Measurements from ENCODE around the gene RPS26. TPM values are rescaled to one million over a fixed set of nuclear protein-coding genes. Genes with fewer than 3 reads are reported as not detected.

The RPS26 gene
- total RNA-seq, 1 donor from 2014 or later = 3,534 TPM

- no peak overlapping the region for H3K4me3 ChIP-seq (ENCODE audit: low read depth, low read length)
- no peak for TF ChIP-seq CTCF (conservative IDR thresholded peaks at IDR 0.05; ENCODE audit: low read depth, low read length)
- no peak for DNase-seq (ENCODE audit: low read depth)
These were observed 12.6 kb upstream of the RPS26 start for GRCh38 chr12:56029166-56029519.

- DNase-seq (ENCODE audit: low read depth) = no peak
- peak; percentile 89 for TF ChIP-seq CTCF (conservative IDR thresholded peaks at IDR 0.05; ENCODE audit: low read depth, low read length)
- H3K4me3 ChIP-seq (ENCODE audit: low read depth, low read length) = no peak overlapping the region
These were observed 11.9 kb upstream of the RPS26 start for GRCh38 chr12:56029666-56030293.

- H3K4me3 ChIP-seq (ENCODE audit: low read depth, low read length) = no peak overlapping the region
- TF ChIP-seq CTCF (conservative IDR thresholded peaks at IDR 0.05; ENCODE audit: low read depth, low read length) = no peak
- no peak for DNase-seq (ENCODE audit: low read depth)
These were observed 9.7 kb upstream of the RPS26 start for GRCh38 chr12:56031987-56032386.

- no peak for DNase-seq (ENCODE audit: low read depth)
- TF ChIP-seq CTCF (conservative IDR thresholded peaks at IDR 0.05; ENCODE audit: low read depth, low read length) = no peak
- no peak overlapping the region for H3K4me3 ChIP-seq (ENCODE audit: low read depth, low read length)
These were observed 7.0 kb upstream of the RPS26 start for GRCh38 chr12:56034586-56035332.

GRCh38 chr12:56037161-56037560 is 4.6 kb upstream of the RPS26 start:
- TF ChIP-seq CTCF (conservative IDR thresholded peaks at IDR 0.05; ENCODE audit: low read depth, low read length) = no peak
- H3K4me3 ChIP-seq (ENCODE audit: low read depth, low read length) = no peak overlapping the region
- DNase-seq (ENCODE audit: low read depth) = no peak

GRCh38 chr12:56038022-56038655 is 3.6 kb upstream of the RPS26 start:
- TF ChIP-seq CTCF (conservative IDR thresholded peaks at IDR 0.05; ENCODE audit: low read depth, low read length) = no peak
- no peak for DNase-seq (ENCODE audit: low read depth)
- no peak overlapping the region for H3K4me3 ChIP-seq (ENCODE audit: low read depth, low read length)

Measured in epithelial cell of proximal tubule (primary cell).